GM23338 (cell line): ENCODE results near the gene L3HYPDH. TPM values are rescaled to one million over a fixed set of nuclear protein-coding genes. Genes with fewer than 3 reads are reported as not detected.

Source experiments
- ATAC-seq: fragments of 200-7000 bp; cut with Tn5 transposase; 3 replicates; pipeline ENCODE4 v1.9.1; 2020
- DNase-seq: peaks from one replicate; pipeline ENCODE4 v3.0.0-alpha.2; 2015; ENCODE audit warnings: low spot score
- H2AFZ ChIP-seq: fragments of 200-600 bp; sonication (generic); 2 replicates; pipeline ENCODE4 v1.8.0; 2016; ENCODE audit warnings: antibody characterized with exemption, mild to moderate bottlenecking, moderate library complexity
- H3F3A ChIP-seq: fragments of 200-600 bp; sonication (generic); replicated peaks from 2 replicates; pipeline ENCODE4 v1.8.0; 2017; ENCODE audit warnings: antibody characterized with exemption, mixed run types, low read depth
- H3K27ac ChIP-seq: fragments of 200-600 bp; sonication (generic); 2 replicates; pipeline ENCODE4 v1.6.1; 2016; ENCODE audit warnings: low read depth
- H3K27me3 ChIP-seq: fragments of 200-600 bp; sonication (generic); 2 replicates; pipeline ENCODE4 v1.8.0; 2016; ENCODE audit warnings: mild to moderate bottlenecking, mixed run types, moderate library complexity; ENCODE audit not compliant: insufficient read depth
- H3K36me3 ChIP-seq: fragments of 200-600 bp; sonication (generic); 2 replicates; pipeline ENCODE4 v1.8.0; 2016; ENCODE audit warnings: mild to moderate bottlenecking; ENCODE audit not compliant: insufficient read depth
- H3K4me1 ChIP-seq: fragments of 200-600 bp; sonication (generic); 2 replicates; pipeline ENCODE4 v1.8.0; 2016; ENCODE audit warnings: mild to moderate bottlenecking, moderate library complexity; ENCODE audit not compliant: insufficient read depth
- H3K4me2 ChIP-seq: fragments of 200-600 bp; sonication (generic); 2 replicates; pipeline ENCODE4 v1.7.1; 2017; ENCODE audit warnings: mixed run types
- H3K4me3 ChIP-seq: fragments of 200-600 bp; sonication (generic); 2 replicates; pipeline ENCODE4 v1.6.1; 2016; ENCODE audit warnings: mixed run types
- H3K79me2 ChIP-seq: fragments of 200-600 bp; sonication (generic); replicated peaks from 2 replicates; pipeline ENCODE4 v1.8.0; 2017; ENCODE audit warnings: mild to moderate bottlenecking; ENCODE audit not compliant: insufficient read depth
- H3K9me2 ChIP-seq: fragments of 200-600 bp; sonication (generic); 2 replicates; pipeline ENCODE4 v1.8.0; 2017; ENCODE audit not compliant: insufficient read depth
- H4K20me1 ChIP-seq: fragments of 200-600 bp; sonication (generic); replicated peaks from 2 replicates; pipeline ENCODE4 v1.8.0; 2017; ENCODE audit warnings: mild to moderate bottlenecking; ENCODE audit not compliant: insufficient read depth
- H3K27ac Mint-ChIP-seq: 2 replicates; pipeline ENCODE4 v1.8.0; 2020; ENCODE audit warnings: inconsistent platforms, mild to moderate bottlenecking, moderate library complexity, mixed read lengths
- H3K27me3 Mint-ChIP-seq: 3 replicates; pipeline ENCODE4 v1.8.0; 2022; ENCODE audit warnings: low read depth, mild to moderate bottlenecking, moderate library complexity, mixed read lengths, inconsistent platforms; ENCODE audit not compliant: insufficient read depth, poor library complexity
- H3K36me3 Mint-ChIP-seq: 3 replicates; pipeline ENCODE4 v1.8.0; 2021; ENCODE audit warnings: low read depth, mild to moderate bottlenecking, inconsistent platforms, moderate library complexity, mixed read lengths
- H3K4me1 Mint-ChIP-seq: 3 replicates; pipeline ENCODE4 v1.8.0; 2020; ENCODE audit warnings: mild to moderate bottlenecking, inconsistent platforms, mixed read lengths
- H3K4me3 Mint-ChIP-seq: 3 replicates; pipeline ENCODE4 v1.8.0; 2021; ENCODE audit warnings: moderate library complexity, mild to moderate bottlenecking, inconsistent platforms, mixed read lengths
- H3K9me3 Mint-ChIP-seq: 3 replicates; pipeline ENCODE4 v1.8.0; 2020; ENCODE audit warnings: moderate library complexity, mild to moderate bottlenecking, inconsistent platforms, mixed read lengths
- EZH2 ChIP-seq: fragments of 200-600 bp; sonication (generic); IDR thresholded peaks from one replicate; pipeline ENCODE4 v1.8.0; 2017; ENCODE audit warnings: antibody characterized with exemption, mild to moderate bottlenecking, low read depth; ENCODE audit not compliant: unreplicated experiment
- JUNB ChIP-seq: IDR thresholded peaks from one replicate; pipeline ENCODE4 v1.6.1; 2016; ENCODE audit warnings: antibody characterized with exemption; ENCODE audit not compliant: unreplicated experiment
- NANOG ChIP-seq: IDR thresholded peaks from 2 replicates; pipeline ENCODE4 v1.6.1; 2016; ENCODE audit warnings: antibody characterized with exemption, borderline replicate concordance
- POLR2AphosphoS5 ChIP-seq: IDR thresholded peaks from 2 replicates; pipeline ENCODE4 v1.6.1; 2016; ENCODE audit warnings: antibody characterized with exemption, low read depth
- STAT1 ChIP-seq: IDR thresholded peaks from one replicate; pipeline ENCODE4 v1.6.1; 2016; ENCODE audit warnings: antibody characterized with exemption; ENCODE audit not compliant: unreplicated experiment
- ZNF114 ChIP-seq: fragments of 250-450 bp; sonication (Bioruptor Pico); IDR thresholded peaks from 2 replicates; pipeline ENCODE4 v1.5.0; 2020; ENCODE audit warnings: mild to moderate bottlenecking, moderate library complexity
- ZNF331 ChIP-seq: fragments of 250-450 bp; sonication (Bioruptor Pico); IDR thresholded peaks from 2 replicates; pipeline ENCODE4 v1.5.0; 2020; ENCODE audit warnings: low read depth, mild to moderate bottlenecking, moderate library complexity
- polyA plus RNA-seq: library from polyadenylated mRNA; unstranded; fragments of >200 nt; fragmentation: Nextera tagmentation; extraction: Ambion mirVana; gene quantifications from 2 replicates; pipeline ENCODE4 v1.2.1, GENCODE V29; 2016
- total RNA-seq: library from RNA; depleted of rRNA; stranded (reverse); fragments of >200 nt; shearing (Covaris generic); gene quantifications from 2 replicates; pipeline ENCODE4 v1.2.3, GENCODE V29; 2014
- TF ChIP-seq, protein P1 (sequence below): IDR thresholded peaks from one replicate; pipeline ENCODE4 v1.6.1; 2018; ENCODE audit warnings: antibody characterized with exemption; ENCODE audit not compliant: unreplicated experiment
- TF ChIP-seq, protein P2 (sequence below): fragments of 250-450 bp; sonication (Bioruptor Pico); IDR thresholded peaks from 2 replicates; pipeline ENCODE4 v1.5.0; 2020; ENCODE audit warnings: mild to moderate bottlenecking, moderate library complexity

The L3HYPDH gene
- total and polyA plus RNA-seq, 2 experiments from 2014 or later: 18.6 to 24.8 TPM

DNA sequence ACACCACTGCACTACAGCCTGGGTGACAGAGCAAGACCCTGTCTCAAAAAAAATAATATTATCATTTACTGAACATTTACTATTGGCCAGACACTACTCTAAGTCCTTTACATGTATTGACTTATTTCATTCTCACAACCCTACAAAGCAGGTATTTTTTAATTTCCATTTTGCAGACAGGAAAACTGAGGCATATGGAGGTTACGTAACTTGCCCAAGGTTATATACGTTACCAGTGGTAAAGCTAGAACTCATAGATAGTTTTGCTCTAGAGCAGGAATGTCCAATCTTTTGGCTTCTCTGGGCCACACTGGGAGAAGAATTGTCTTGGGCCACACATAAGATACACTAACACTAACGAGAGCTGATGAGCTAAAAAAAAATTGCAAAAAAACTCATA lies 5.7 kb downstream of the L3HYPDH start (continued):
- TF ChIP-seq POLR2AphosphoS5: no peak

DNA sequence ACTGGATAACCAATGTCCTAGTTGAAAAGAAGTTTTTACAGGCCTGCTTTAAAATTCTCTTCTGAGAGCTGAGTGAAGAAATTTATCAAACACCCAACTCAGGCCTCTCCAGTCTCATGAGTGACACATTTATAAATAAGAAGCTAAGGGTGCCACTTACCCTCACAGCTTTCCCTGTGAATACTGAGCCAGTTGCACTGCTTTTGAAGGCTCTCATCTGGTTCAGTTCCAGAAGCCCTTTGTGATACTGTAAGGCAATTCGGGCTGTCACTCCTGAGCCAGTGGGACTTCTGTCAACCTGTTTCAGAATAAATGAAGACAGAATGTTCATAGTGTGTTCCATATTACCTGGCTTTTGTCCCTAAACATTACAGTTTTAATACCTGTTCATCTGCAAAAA lies 8.5 kb downstream of the L3HYPDH start:
- peaks cover 19% of the 10 kb centered on the region for H3K36me3 ChIP-seq
- Mint-ChIP-seq H3K4me1 (peaks cover 3% of the 10 kb centered on the region; the same call in 1 of the 3 replicates), H3K27ac (no peak overlapping the region), H3K36me3 (peaks cover 30% of the 10 kb centered on the region), H3K4me3 (no peak overlapping the region), H3K9me3 (no peaks in the 10 kb centered on the region), H3K27me3 (peaks cover 2% of the 10 kb centered on the region)
- no peak for TF ChIP-seq STAT1
- no peak for TF ChIP-seq JUNB
- TF ChIP-seq POLR2AphosphoS5: no peak
- TF ChIP-seq, protein P1, sequence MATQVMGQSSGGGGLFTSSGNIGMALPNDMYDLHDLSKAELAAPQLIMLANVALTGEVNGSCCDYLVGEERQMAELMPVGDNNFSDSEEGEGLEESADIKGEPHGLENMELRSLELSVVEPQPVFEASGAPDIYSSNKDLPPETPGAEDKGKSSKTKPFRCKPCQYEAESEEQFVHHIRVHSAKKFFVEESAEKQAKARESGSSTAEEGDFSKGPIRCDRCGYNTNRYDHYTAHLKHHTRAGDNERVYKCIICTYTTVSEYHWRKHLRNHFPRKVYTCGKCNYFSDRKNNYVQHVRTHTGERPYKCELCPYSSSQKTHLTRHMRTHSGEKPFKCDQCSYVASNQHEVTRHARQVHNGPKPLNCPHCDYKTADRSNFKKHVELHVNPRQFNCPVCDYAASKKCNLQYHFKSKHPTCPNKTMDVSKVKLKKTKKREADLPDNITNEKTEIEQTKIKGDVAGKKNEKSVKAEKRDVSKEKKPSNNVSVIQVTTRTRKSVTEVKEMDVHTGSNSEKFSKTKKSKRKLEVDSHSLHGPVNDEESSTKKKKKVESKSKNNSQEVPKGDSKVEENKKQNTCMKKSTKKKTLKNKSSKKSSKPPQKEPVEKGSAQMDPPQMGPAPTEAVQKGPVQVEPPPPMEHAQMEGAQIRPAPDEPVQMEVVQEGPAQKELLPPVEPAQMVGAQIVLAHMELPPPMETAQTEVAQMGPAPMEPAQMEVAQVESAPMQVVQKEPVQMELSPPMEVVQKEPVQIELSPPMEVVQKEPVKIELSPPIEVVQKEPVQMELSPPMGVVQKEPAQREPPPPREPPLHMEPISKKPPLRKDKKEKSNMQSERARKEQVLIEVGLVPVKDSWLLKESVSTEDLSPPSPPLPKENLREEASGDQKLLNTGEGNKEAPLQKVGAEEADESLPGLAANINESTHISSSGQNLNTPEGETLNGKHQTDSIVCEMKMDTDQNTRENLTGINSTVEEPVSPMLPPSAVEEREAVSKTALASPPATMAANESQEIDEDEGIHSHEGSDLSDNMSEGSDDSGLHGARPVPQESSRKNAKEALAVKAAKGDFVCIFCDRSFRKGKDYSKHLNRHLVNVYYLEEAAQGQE: no peak
- no peak for TF ChIP-seq EZH2
- TF ChIP-seq, protein P2, sequence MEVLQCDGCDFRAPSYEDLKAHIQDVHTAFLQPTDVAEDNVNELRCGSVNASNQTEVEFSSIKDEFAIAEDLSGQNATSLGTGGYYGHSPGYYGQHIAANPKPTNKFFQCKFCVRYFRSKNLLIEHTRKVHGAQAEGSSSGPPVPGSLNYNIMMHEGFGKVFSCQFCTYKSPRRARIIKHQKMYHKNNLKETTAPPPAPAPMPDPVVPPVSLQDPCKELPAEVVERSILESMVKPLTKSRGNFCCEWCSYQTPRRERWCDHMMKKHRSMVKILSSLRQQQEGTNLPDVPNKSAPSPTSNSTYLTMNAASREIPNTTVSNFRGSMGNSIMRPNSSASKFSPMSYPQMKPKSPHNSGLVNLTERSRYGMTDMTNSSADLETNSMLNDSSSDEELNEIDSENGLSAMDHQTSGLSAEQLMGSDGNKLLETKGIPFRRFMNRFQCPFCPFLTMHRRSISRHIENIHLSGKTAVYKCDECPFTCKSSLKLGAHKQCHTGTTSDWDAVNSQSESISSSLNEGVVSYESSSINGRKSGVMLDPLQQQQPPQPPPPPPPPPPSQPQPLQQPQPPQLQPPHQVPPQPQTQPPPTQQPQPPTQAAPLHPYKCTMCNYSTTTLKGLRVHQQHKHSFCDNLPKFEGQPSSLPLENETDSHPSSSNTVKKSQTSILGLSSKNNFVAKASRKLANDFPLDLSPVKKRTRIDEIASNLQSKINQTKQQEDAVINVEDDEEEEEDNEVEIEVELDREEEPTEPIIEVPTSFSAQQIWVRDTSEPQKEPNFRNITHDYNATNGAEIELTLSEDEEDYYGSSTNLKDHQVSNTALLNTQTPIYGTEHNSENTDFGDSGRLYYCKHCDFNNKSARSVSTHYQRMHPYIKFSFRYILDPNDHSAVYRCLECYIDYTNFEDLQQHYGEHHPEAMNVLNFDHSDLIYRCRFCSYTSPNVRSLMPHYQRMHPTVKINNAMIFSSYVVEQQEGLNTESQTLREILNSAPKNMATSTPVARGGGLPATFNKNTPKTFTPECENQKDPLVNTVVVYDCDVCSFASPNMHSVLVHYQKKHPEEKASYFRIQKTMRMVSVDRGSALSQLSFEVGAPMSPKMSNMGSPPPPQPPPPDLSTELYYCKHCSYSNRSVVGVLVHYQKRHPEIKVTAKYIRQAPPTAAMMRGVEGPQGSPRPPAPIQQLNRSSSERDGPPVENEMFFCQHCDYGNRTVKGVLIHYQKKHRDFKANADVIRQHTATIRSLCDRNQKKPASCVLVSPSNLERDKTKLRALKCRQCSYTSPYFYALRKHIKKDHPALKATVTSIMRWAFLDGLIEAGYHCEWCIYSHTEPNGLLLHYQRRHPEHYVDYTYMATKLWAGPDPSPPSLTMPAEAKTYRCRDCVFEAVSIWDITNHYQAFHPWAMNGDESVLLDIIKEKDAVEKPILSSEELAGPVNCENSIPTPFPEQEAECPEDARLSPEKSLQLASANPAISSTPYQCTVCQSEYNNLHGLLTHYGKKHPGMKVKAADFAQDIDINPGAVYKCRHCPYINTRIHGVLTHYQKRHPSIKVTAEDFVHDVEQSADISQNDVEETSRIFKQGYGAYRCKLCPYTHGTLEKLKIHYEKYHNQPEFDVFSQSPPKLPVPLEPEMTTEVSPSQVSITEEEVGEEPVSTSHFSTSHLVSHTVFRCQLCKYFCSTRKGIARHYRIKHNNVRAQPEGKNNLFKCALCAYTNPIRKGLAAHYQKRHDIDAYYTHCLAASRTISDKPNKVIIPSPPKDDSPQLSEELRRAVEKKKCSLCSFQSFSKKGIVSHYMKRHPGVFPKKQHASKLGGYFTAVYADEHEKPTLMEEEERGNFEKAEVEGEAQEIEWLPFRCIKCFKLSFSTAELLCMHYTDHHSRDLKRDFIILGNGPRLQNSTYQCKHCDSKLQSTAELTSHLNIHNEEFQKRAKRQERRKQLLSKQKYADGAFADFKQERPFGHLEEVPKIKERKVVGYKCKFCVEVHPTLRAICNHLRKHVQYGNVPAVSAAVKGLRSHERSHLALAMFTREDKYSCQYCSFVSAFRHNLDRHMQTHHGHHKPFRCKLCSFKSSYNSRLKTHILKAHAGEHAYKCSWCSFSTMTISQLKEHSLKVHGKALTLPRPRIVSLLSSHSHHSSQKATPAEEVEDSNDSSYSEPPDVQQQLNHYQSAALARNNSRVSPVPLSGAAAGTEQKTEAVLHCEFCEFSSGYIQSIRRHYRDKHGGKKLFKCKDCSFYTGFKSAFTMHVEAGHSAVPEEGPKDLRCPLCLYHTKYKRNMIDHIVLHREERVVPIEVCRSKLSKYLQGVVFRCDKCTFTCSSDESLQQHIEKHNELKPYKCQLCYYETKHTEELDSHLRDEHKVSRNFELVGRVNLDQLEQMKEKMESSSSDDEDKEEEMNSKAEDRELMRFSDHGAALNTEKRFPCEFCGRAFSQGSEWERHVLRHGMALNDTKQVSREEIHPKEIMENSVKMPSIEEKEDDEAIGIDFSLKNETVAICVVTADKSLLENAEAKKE (CRISPR knock-in tag): no peak
- TF ChIP-seq ZNF114 (CRISPR knock-in tag): no peak
- no peak for TF ChIP-seq NANOG
- TF ChIP-seq ZNF331 (CRISPR knock-in tag): no peak
- no peak overlapping the region for H3K27ac ChIP-seq
- H3K4me1 ChIP-seq: no peaks in the 10 kb centered on the region
- H4K20me1 ChIP-seq: peaks cover 11% of the 10 kb centered on the region; the same call in 1 of the 2 replicates
- no peak overlapping the region for H3K4me3 ChIP-seq
- DNase-seq (no peak), ATAC-seq (no peak)
- no peak overlapping the region for H3K4me2 ChIP-seq
- 0 out of 2 replicates have a peak, but pooled peaks cover under 1% of the 10 kb centered on the region for H3K79me2 ChIP-seq
- H3K9me2 ChIP-seq: no peaks in the 10 kb centered on the region
- no peaks in the 10 kb centered on the region for H3F3A ChIP-seq
- no peaks in the 10 kb centered on the region for H3K27me3 ChIP-seq
- no peak overlapping the region for H2AFZ ChIP-seq
